Measurements from ENCODE around the gene TESMIN.

Gene TESMIN

DNA sequence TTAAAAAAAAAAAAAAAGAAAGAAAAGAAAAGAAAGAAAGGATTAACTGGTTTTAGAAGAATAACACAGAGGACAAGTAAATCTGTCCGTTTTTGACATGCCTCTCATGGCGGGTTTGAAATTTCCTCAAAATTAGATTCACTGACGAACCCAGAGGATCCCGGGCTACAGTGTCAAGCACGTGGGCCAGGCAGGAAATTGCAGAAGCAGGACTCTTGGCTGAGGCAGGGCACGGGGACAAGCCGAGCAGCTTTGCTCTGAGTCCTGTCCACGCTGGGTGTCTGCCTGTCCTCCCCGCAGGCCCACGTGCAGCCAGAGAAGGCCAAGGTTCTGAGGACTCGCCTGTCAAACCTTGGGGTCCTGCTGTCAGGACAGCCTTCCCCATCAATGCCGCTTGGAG lies 42.3 kb downstream of the TESMIN start:
- no peaks in the 10 kb centered on the region for H3K9me3 Mint-ChIP-seq
- no peaks in the 10 kb centered on the region for H3K36me3 Mint-ChIP-seq (ENCODE audit: low read depth)
- no peak overlapping the region for H3K27ac Mint-ChIP-seq
- H3K4me3 Mint-ChIP-seq: no peak overlapping the region
- H3K27me3 Mint-ChIP-seq: no peaks in the 10 kb centered on the region
- no peaks in the 10 kb centered on the region for H3K4me1 Mint-ChIP-seq (ENCODE audit: low read depth)

DNA sequence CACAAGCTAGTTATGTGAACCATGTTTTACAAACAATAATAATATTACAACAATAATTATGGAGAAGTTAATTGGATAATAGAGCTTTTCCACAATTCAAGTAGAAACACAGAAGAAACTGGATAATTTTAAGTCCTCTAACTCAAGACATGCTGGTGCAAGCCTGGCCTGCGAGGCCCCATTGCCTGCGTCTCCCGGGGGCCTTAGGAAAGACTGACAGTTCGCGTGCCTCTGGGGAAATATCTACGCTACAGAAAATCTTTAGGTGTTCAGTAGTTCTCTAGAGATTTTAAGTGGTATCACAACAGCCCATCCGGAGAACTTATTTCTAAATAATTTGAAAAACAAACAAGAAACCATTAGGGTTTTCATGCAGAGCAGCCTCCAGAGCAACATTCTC lies 43.8 kb downstream of the TESMIN start:
- Mint-ChIP-seq H3K4me3 (no peak overlapping the region), H3K4me1 (ENCODE audit: low read depth) (no peaks in the 10 kb centered on the region), H3K27ac (no peak overlapping the region), H3K36me3 (ENCODE audit: low read depth) (no peaks in the 10 kb centered on the region), H3K9me3 (no peaks in the 10 kb centered on the region), H3K27me3 (no peaks in the 10 kb centered on the region)

DNA sequence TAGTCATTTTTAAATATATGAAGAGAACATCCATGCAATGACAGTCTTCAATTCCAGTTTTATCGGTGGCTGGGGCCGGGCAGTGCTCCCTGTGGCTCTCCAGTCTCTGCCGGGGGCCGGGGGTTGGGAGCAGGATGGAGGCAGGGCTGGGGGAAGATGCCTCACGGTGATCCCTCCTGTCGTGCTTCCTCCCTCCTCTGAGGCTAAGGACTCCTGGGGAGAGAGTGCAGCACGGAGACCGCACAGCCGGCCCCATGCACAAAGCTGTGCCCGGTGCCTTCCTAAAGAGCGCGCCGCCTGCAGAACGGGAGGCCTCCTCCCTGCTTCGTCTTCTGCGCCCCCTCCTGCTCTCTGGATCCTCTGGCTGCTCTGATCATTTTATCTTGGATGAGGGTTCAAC lies 46.4 kb downstream of the TESMIN start:
- H3K36me3 Mint-ChIP-seq (ENCODE audit: low read depth): no peaks in the 10 kb centered on the region

DNA sequence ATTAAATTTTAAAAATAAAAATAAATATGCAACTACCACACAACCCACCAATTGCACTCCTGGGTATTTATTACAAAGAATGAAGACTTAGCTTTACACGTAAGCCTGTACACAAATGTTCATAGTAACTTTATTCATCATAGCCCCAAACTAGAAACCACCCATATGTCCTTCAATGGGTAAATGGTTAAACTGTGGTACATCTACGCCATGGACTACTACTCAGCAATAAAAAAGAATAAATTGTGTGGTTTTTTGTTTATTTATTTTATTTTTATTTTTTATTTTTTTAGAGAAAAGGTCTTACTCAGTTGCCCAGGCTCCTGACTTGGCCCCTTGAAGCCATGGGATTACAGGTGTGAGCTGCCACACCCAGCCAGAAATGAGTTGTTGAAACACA lies 52.3 kb downstream of the TESMIN start:
- Mint-ChIP-seq H3K27me3 (peaks cover 20% of the 10 kb centered on the region), H3K27ac (no peak overlapping the region), H3K4me1 (ENCODE audit: low read depth) (no peaks in the 10 kb centered on the region)

More for the DNA sequence above, 46.4 kb downstream of the TESMIN start:
- H3K4me1 Mint-ChIP-seq (ENCODE audit: low read depth): no peaks in the 10 kb centered on the region
- peaks cover 4% of the 10 kb centered on the region for H3K27me3 Mint-ChIP-seq
- no peaks in the 10 kb centered on the region for H3K9me3 Mint-ChIP-seq
- H3K4me3 Mint-ChIP-seq: no peak overlapping the region
- no peak overlapping the region for H3K27ac Mint-ChIP-seq

DNA sequence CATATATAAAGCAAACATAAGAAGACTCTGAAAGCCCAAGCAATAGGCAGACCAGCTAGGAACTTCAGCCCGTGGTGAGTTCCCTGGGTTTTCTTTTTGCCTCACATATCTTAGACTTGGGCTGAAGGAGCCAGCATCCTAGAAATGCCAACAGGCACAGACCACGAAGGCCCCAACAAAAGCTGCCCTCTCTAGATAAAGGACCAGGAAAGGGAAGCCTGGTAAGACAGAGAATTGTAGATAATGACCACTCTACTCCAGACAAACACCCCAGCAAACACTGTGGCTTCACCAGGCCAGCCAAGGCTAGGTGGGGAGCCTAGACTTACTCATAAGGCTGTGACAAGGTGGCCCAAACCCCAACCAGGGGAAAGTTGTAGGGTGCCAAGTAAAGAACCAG lies 55.8 kb downstream of the TESMIN start:
- peaks cover 8% of the 10 kb centered on the region for H3K4me1 Mint-ChIP-seq (ENCODE audit: low read depth)
- peaks cover 22% of the 10 kb centered on the region for H3K27me3 Mint-ChIP-seq
- H3K36me3 Mint-ChIP-seq (ENCODE audit: low read depth): no peaks in the 10 kb centered on the region
- no peak overlapping the region for H3K4me3 Mint-ChIP-seq
- H3K27ac Mint-ChIP-seq: no peak overlapping the region
- peaks cover 4% of the 10 kb centered on the region for H3K9me3 Mint-ChIP-seq

More for the DNA sequence above, 52.3 kb downstream of the TESMIN start:
- Mint-ChIP-seq H3K36me3 (ENCODE audit: low read depth) (no peaks in the 10 kb centered on the region), H3K4me3 (no peak overlapping the region), H3K9me3 (peaks cover 4% of the 10 kb centered on the region)

DNA sequence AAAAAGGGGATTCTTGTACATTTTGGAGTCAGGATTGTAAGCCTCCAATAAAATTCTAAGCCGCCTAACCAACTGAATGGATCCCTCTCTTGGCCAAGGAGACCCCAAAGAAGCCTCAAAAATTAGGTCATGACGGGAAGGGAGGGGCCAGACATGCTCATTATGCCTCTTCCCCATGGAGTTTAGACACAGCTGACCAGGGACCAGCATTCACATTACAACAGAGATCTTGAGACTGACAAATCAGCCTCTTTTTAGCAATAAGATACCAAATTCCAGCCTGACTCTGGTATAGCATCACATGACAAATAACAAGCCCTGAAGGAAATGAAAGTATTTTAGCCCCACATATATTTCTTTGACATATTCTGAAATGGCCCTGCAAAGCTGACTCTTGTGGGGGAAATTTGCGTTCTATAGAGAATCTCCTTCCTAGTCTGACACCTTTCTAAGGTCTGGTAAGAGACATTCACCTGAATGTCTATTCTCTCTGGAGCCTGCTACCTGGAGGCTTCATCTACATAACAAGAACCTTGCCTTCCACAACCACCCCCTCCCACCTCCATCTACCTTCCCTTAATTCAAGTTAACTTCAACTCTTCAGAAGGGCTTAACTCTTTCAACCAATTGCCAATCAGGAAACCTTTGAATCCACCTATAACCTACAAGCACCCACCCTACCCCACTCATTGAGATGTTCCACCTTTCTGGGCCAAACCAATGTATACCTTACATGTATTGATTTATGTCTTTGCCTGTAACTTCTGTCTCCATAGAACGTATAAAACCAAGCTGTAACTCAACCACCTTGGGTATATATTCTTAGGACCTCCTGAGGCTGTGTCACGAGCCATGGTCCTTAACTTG lies 56.7 kb downstream of the TESMIN start:
- Mint-ChIP-seq H3K36me3 (ENCODE audit: low read depth) (no peaks in the 10 kb centered on the region), H3K27me3 (peaks cover 22% of the 10 kb centered on the region), H3K4me3 (no peak overlapping the region), H3K27ac (no peak overlapping the region), H3K4me1 (ENCODE audit: low read depth) (peaks cover 14% of the 10 kb centered on the region), H3K9me3 (peaks cover 4% of the 10 kb centered on the region)

DNA sequence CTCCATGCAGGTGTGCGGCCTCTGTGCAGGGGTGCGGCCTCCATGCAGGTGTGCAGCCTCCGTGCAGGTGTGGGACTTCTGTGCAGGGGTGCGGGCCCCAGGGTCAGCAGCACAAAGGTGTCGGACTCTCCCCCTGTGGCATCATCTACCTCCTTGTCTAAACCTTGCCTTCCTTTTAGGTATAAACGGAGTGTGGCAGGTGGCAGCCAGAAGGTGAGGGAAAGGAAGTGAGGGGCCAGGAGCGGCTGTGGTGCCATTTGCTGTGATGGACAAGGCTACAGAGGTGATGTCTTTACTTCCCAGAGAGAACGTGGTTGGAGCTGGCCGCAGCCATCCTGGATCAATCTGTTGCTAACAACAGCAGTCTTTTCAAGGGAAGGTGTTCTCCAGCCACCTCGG lies 57.8 kb downstream of the TESMIN start:
- H3K27me3 Mint-ChIP-seq: peaks cover 26% of the 10 kb centered on the region
- peaks cover 4% of the 10 kb centered on the region for H3K9me3 Mint-ChIP-seq
- no peak overlapping the region for H3K4me3 Mint-ChIP-seq
- no peaks in the 10 kb centered on the region for H3K36me3 Mint-ChIP-seq (ENCODE audit: low read depth)
- peaks cover 14% of the 10 kb centered on the region for H3K4me1 Mint-ChIP-seq (ENCODE audit: low read depth)
- no peak overlapping the region for H3K27ac Mint-ChIP-seq

DNA sequence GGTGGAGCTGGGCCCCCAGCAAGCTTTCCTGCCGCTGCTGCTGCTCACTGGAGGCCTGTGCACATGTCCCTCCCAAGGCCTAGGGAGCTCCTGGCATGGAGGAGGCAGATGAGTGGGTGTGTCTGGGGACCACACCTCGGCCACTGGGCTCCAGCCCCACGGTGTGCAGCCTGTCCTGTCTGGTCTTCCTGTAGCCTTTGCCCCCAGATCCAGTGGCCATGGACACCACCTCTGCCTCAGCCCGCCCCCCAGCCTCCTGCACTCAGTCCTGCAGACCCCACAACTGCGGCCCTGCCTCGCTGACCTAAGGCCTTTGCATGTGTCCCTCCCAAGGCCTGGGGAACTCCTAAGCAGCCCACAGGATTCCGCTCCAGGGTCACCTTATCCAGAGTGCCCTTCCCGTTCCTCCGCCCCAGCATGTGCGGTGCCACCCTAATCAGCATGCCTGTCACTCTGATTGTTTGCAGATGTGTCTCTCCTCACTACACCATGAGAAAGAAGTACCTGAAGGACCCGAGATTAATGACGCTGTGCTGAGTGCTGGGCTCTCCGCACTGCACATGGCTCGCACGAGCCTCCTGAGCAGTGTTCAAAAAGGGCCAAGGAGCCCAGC lies 58.3 kb downstream of the TESMIN start:
- H3K27ac Mint-ChIP-seq: no peak overlapping the region
- H3K4me3 Mint-ChIP-seq: no peak overlapping the region
- H3K4me1 Mint-ChIP-seq (ENCODE audit: low read depth): peaks cover 14% of the 10 kb centered on the region
- H3K36me3 Mint-ChIP-seq (ENCODE audit: low read depth): no peaks in the 10 kb centered on the region
- H3K27me3 Mint-ChIP-seq: peaks cover 26% of the 10 kb centered on the region
- H3K9me3 Mint-ChIP-seq: peaks cover 4% of the 10 kb centered on the region

DNA sequence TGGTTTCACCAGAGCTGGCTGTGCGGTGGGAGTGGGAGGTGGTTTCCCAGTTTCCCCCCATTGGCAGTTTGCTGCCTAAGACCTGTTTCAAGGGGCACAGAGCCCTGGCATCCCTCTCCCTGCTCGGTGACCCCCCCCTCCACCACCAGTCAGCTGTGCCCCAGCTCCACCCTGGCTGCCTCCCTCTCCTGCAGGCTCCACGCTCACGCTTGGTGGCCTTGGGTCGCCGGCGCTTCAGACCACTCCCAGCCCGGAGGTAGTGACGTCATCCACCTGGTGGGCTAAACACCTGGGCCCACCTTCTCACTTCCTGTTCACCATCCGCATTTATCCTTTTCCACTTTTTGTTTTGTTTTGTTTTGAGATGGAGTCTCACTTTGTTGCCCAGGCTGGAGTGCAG lies 59.2 kb downstream of the TESMIN start:
- peaks cover 14% of the 10 kb centered on the region for H3K4me1 Mint-ChIP-seq (ENCODE audit: low read depth)
- no peak overlapping the region for H3K4me3 Mint-ChIP-seq
- H3K36me3 Mint-ChIP-seq (ENCODE audit: low read depth): no peaks in the 10 kb centered on the region
- no peaks in the 10 kb centered on the region for H3K9me3 Mint-ChIP-seq
- H3K27ac Mint-ChIP-seq: no peak overlapping the region
- peaks cover 25% of the 10 kb centered on the region for H3K27me3 Mint-ChIP-seq

DNA sequence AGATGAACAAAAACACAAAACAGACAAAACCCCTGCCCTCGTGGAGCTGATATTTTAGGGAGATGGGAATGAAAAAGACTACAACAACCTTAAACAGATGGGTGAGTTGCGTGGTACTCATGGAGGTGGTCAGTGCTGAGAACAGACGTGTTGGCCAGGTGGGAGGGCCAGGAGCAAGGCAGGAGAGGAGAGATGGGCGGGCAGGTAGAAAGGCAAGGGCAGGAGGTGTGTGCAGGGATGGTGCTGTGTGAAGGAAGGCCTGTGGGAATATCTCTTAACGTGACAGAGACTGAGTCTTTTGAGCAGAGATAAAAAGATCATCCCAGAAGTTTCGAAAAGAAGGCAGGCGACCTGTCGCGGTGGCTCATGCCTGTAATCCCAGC lies 59.9 kb downstream of the TESMIN start:
- Mint-ChIP-seq H3K27ac (no peak overlapping the region), H3K9me3 (no peaks in the 10 kb centered on the region), H3K36me3 (ENCODE audit: low read depth) (no peaks in the 10 kb centered on the region), H3K4me1 (ENCODE audit: low read depth) (peaks cover 14% of the 10 kb centered on the region), H3K4me3 (no peak overlapping the region), H3K27me3 (peaks cover 29% of the 10 kb centered on the region)

DNA sequence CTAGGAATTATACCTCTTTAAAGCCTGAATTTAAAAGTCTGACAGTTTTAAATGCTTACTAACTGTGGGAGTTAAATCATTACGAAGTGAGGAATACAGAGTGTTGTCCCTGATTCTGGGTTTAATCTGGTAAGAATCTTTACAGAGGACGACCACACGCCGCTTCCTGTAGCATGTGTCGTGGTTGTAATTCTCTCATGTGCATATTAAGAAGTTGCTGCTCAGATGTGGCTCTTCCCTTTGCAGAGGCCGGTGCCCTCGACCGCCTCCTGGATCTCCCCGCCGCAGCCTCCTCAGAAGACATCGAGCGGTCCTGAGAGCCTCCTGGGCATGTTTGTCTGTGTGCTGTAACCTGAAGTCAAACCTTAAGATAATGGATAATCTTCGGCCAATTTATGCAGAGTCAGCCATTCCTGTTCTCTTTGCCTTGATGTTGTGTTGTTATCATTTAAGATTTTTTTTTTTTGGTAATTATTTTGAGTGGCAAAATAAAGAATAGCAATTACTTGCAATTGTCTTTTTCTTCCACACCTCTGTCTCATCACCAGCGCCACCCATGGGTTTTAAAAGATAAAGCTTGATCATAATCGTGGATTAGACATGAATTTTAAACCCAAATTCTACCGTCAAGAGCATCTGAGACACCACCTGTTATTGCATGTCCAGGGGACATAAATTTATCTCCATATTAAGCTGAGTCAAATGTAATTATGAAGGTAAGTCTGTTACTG lies 60.5 kb downstream of the TESMIN start:
- H3K4me1 Mint-ChIP-seq (ENCODE audit: low read depth): peaks cover 14% of the 10 kb centered on the region
- peaks cover 33% of the 10 kb centered on the region for H3K27me3 Mint-ChIP-seq
- H3K9me3 Mint-ChIP-seq: no peaks in the 10 kb centered on the region
- H3K36me3 Mint-ChIP-seq (ENCODE audit: low read depth): no peaks in the 10 kb centered on the region
- peak overlapping the region; percentile 26 for H3K4me3 Mint-ChIP-seq
- no peak overlapping the region for H3K27ac Mint-ChIP-seq

DNA sequence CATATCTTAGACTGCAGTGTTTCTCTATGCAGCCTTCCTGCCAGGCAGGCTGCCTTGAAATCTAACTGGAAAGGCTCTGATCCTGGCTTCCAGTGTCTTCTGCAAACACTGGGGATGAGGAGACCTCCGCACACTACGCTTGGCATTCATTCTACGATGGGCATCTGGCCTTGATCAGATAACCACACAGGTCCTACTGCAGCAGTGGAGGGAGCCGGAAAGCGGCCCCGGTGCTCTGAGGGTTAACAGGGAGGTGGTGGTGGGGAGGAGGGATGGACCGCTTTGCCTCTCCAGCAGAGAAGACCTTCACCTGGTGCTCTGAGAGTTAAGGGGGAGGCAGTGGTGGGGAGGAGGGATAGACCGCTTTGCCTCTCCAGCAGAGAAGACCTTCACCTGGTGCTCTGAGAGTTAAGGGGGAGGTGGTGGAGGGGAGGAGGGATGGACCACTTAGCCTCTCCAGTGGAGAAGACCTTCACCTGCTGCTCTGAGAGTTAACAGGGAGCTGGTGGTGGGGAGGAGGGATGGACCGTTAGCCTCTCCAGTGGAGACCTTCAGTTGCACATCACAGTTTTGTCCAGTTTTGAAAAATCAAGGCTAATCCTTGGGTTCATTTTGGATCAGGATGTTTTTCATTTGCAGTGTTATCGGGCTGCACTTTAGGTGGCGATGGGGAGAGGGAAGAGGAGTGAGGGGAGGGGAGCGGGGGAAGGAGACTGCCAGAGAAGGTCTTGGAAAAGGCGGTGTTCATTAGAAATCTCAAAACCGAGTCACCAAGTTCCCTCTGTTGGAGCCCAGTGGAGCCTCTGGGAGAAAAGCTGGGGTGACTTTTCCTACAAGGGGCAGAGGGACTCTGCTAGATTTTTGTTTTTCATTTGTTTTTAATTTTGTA lies 61.3 kb downstream of the TESMIN start:
- Mint-ChIP-seq H3K27ac (peak overlapping the region; percentile 40), H3K4me1 (ENCODE audit: low read depth) (peaks cover 18% of the 10 kb centered on the region), H3K4me3 (no peak overlapping the region), H3K36me3 (ENCODE audit: low read depth) (no peaks in the 10 kb centered on the region), H3K9me3 (no peaks in the 10 kb centered on the region), H3K27me3 (peaks cover 40% of the 10 kb centered on the region)

DNA sequence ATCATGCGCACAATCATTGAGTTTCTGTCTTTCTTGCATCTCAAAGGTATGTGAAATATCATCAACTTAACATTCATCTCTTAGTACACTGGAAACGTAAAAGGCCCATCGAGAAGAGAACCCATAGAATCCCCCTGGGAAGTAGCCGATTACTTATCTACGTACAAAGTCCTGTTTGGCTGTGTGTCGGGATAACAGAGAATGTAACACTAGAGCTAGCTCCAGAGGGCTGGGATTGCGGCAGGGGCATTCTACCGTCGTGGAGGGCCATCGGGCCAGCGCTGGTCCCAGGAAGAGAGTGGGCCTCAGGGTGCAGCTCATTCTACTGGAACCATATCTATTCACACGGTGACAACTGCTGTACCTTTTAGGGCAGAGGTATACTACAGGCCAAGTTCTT lies 62.4 kb downstream of the TESMIN start:
- Mint-ChIP-seq H3K27ac (no peak overlapping the region), H3K4me1 (ENCODE audit: low read depth) (peaks cover 18% of the 10 kb centered on the region), H3K9me3 (no peaks in the 10 kb centered on the region), H3K4me3 (no peak overlapping the region), H3K27me3 (peaks cover 34% of the 10 kb centered on the region), H3K36me3 (ENCODE audit: low read depth) (no peaks in the 10 kb centered on the region)

DNA sequence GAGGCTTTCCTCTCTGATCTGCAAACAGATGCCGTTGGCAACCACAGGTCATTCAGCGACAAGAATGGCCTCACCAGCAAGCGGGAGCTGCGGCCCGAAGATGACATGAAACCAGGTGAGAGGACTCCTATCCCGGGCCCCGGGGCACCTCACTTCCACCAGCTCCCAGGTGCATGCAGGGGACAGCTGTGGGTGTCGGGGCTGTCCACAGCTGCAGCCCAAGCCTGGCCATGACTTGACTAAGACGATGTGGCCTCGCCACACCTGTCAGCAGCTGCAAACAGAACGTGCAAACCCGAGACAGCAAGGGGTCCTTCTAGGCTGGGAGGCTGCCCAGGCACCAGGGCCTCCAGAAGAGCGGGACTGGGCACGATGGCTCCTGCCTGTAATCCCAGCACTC lies 63.3 kb downstream of the TESMIN start:
- no peak overlapping the region for H3K27ac Mint-ChIP-seq
- H3K4me1 Mint-ChIP-seq (ENCODE audit: low read depth): peaks cover 18% of the 10 kb centered on the region
- no peak overlapping the region for H3K4me3 Mint-ChIP-seq
- H3K9me3 Mint-ChIP-seq: no peaks in the 10 kb centered on the region
- peaks cover 43% of the 10 kb centered on the region for H3K27me3 Mint-ChIP-seq
- no peaks in the 10 kb centered on the region for H3K36me3 Mint-ChIP-seq (ENCODE audit: low read depth)
